Hepatocyte (in vitro differentiated cells): Measurements from ENCODE around the gene CACNG7. TPM values are rescaled to one million over a fixed set of nuclear protein-coding genes. Genes with fewer than 3 reads are reported as not detected.
A peak's percentile ranks its signal among the peaks of the same experiment; 100 is the strongest.

Experiments
- DNase-seq: peaks from one replicate; pipeline ENCODE4 v3.0.0-alpha.2; 2016; ENCODE audit warnings: low spot score
- H2AFZ ChIP-seq: fragments of 200-600 bp; sonication (generic); 2 replicates; pipeline ENCODE4 v1.6.0; 2016; ENCODE audit warnings: antibody characterized with exemption, mild to moderate bottlenecking
- H3K27ac ChIP-seq: fragments of 200-600 bp; sonication (generic); 2 replicates; pipeline ENCODE4 v1.5.1; 2016; ENCODE audit warnings: mild to moderate bottlenecking
- H3K27me3 ChIP-seq: fragments of 200-600 bp; sonication (generic); 2 replicates; pipeline ENCODE4 v1.6.1; 2016
- H3K36me3 ChIP-seq: fragments of 200-600 bp; sonication (generic); replicated peaks from 2 replicates; pipeline ENCODE4 v1.5.1; 2016; ENCODE audit warnings: low read depth; ENCODE audit not compliant: insufficient read depth
- H3K4me1 ChIP-seq: fragments of 200-600 bp; sonication (generic); 2 replicates; pipeline ENCODE4 v1.5.1; 2016; ENCODE audit warnings: mild to moderate bottlenecking, moderate library complexity; ENCODE audit not compliant: insufficient read depth
- H3K4me2 ChIP-seq: fragments of 200-600 bp; sonication (generic); 2 replicates; pipeline ENCODE4 v1.6.0; 2016
- H3K4me3 ChIP-seq: fragments of 200-600 bp; sonication (generic); 2 replicates; pipeline ENCODE4 v1.5.1; 2016; ENCODE audit warnings: mild to moderate bottlenecking
- H3K79me2 ChIP-seq: fragments of 200-600 bp; sonication (generic); 2 replicates; pipeline ENCODE4 v1.6.0; 2017; ENCODE audit warnings: mild to moderate bottlenecking
- H3K9me2 ChIP-seq: fragments of 200-600 bp; sonication (generic); replicated peaks from 2 replicates; pipeline ENCODE4 v1.6.0; 2017; ENCODE audit warnings: mild to moderate bottlenecking; ENCODE audit not compliant: insufficient read depth
- H3K9me3 ChIP-seq: fragments of 200-600 bp; sonication (generic); 2 replicates; pipeline ENCODE4 v1.5.1; 2016; ENCODE audit warnings: low read depth, mild to moderate bottlenecking
- H4K20me1 ChIP-seq: fragments of 200-600 bp; sonication (generic); 2 replicates; pipeline ENCODE4 v1.6.0; 2016; ENCODE audit warnings: mild to moderate bottlenecking; ENCODE audit not compliant: insufficient read depth, poor library complexity, severe bottlenecking
- EZH2 ChIP-seq: fragments of 200-600 bp; sonication (generic); IDR thresholded peaks from 2 replicates; pipeline ENCODE4 v1.6.1; 2016; ENCODE audit warnings: antibody characterized with exemption, mild to moderate bottlenecking, borderline replicate concordance
- EZH2phosphoT487 ChIP-seq: fragments of 200-600 bp; sonication (generic); IDR thresholded peaks from one replicate; pipeline ENCODE4 v1.6.1; 2018; ENCODE audit warnings: antibody characterized with exemption, mild to moderate bottlenecking, low read depth, moderate library complexity; ENCODE audit not compliant: unreplicated experiment, severe bottlenecking
- WGBS: methylation state at CpG from one replicate; pipeline ENCODE4 v1.1.6; 2016; ENCODE audit warnings: low lambda C conversion rate; ENCODE audit errors: missing lambda C conversion rate; 5-methylcytosine and 5-hydroxymethylcytosine counted together
- polyA plus RNA-seq: library from polyadenylated mRNA; unstranded; fragments of >200 nt; fragmentation: Nextera tagmentation; extraction: Ambion mirVana; gene quantifications from 2 replicates; pipeline ENCODE4 v1.2.1, GENCODE V29; 2016
- total RNA-seq: library from RNA; depleted of rRNA; stranded (reverse); fragments of >200 nt; gene quantifications from 2 replicates; pipeline ENCODE4 v1.2.3, GENCODE V29; 2014
- TF ChIP-seq, protein P1 (sequence below): fragments of 200-600 bp; sonication (generic); IDR thresholded peaks from 2 replicates; pipeline ENCODE4 v1.5.1; 2016; ENCODE audit warnings: antibody characterized with exemption, mild to moderate bottlenecking; ENCODE audit not compliant: poor library complexity

Gene CACNG7
- total and polyA plus RNA-seq, 2 experiments from 2014 or later: 0.31 to 0.90 TPM

DNA sequence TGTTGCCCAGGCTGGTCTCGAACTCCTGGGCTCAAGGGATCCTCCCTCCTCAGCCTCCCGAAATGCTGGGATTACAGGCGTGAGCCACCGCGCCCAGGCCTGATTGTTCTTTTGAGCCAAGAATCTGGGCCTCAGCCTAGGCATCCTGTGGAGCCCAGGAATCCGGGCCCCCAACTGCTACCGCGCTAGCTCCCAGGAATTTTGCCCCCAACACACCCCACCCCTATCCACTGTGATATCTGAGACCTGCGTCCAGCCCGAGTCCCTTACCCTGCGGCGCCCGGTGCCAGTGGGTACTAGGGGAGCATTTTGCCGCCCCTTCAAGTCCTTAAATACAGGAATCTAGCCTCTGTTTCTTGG is 42.2 kb upstream of the CACNG7 start:
- Histone ChIP-seq H3K4me1 (peaks cover 31% of the 10 kb centered on the region), H3K36me3 (no peaks in the 10 kb centered on the region), H4K20me1 (peaks cover 1% of the 10 kb centered on the region), H3K27ac (peak overlapping the region; percentile 98), H2AFZ (peak overlapping the region; percentile 28), H3K9me3 (no peaks in the 10 kb centered on the region), H3K4me2 (peak overlapping the region; percentile 84), H3K4me3 (peak overlapping the region; percentile 24), H3K9me2 (no peaks in the 10 kb centered on the region), H3K27me3 (no peaks in the 10 kb centered on the region), H3K79me2 (peaks cover 26% of the 10 kb centered on the region)
- WGBS: 37% methylated on average over 14 of the region's 14 CpGs
- peak; percentile 29 for DNase-seq
- TF ChIP-seq EZH2 (no peak), EZH2phosphoT487 (no peak)
- TF ChIP-seq, protein P1, sequence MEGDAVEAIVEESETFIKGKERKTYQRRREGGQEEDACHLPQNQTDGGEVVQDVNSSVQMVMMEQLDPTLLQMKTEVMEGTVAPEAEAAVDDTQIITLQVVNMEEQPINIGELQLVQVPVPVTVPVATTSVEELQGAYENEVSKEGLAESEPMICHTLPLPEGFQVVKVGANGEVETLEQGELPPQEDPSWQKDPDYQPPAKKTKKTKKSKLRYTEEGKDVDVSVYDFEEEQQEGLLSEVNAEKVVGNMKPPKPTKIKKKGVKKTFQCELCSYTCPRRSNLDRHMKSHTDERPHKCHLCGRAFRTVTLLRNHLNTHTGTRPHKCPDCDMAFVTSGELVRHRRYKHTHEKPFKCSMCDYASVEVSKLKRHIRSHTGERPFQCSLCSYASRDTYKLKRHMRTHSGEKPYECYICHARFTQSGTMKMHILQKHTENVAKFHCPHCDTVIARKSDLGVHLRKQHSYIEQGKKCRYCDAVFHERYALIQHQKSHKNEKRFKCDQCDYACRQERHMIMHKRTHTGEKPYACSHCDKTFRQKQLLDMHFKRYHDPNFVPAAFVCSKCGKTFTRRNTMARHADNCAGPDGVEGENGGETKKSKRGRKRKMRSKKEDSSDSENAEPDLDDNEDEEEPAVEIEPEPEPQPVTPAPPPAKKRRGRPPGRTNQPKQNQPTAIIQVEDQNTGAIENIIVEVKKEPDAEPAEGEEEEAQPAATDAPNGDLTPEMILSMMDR: no peak

DNA sequence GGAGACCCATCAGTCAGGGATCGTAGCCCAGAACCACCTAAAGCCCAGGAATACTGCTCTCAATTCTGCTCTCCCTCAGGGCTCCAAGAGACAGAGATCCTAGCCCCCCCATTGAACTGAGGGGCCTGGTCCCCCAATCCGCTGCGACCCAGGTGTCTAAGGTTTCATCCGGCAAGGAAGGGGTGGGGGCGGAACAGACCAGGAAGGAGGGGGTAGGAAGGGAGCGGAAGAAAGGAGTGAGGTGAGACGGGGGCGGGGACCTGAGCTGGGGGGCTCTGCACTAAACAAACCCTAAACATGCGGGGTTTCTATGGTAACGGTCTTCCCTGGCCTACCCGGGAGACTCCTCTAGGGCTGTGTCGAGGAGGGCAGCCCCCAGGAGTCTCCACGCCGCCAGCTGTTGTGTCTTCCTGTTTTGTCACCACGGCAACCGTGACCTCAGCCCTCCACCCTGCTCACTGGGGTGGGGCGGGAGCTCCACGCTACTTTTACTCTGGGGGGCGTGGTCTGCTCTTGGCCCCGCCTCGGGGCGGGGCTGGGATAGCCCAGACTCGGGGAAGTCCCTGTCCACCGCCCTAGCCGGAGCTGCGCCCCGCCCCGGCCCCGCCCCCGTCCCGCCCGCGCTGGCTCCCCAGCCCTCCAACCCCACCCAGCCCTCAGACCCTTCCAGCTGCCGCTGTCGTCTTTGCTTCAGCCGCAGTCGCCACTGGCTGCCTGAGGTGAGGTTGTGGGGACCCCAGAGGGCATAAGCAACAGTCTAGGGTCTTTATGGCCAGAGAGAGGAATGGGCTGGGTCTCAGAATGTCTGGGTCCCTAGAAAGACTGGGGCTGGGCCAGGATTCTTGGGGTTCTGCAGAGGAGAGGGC is 41.6 kb upstream of the CACNG7 start, which contains the start of gene MYADM:
Gene MYADM, plus strand, starts transcription at position 659 of the 866 bp plus-strand sequence. CDS start 5,647 bp downstream, outside the sequence.
- Histone ChIP-seq H3K4me1 (peaks cover 31% of the 10 kb centered on the region), H4K20me1 (peaks cover 8% of the 10 kb centered on the region), H3K9me3 (no peaks in the 10 kb centered on the region), H3K27me3 (no peaks in the 10 kb centered on the region), H3K4me2 (peak within 1 kb of the TSS; percentile 84), H3K27ac (peak within 1 kb of the TSS; percentile 98), H3K4me3 (peak within 1 kb of the TSS; percentile 80), H3K9me2 (no peaks in the 10 kb centered on the region), H2AFZ (peak within 1 kb of the TSS; percentile 28), H3K36me3 (no peaks in the 10 kb centered on the region), H3K79me2 (peaks cover 32% of the 10 kb centered on the region)
- no peak for TF ChIP-seq EZH2phosphoT487
- TF ChIP-seq, protein P1: no peak
- no peak for TF ChIP-seq EZH2
- WGBS: 4% methylated on average over 15 of the region's 37 CpGs
- peak; percentile 99 for DNase-seq

DNA sequence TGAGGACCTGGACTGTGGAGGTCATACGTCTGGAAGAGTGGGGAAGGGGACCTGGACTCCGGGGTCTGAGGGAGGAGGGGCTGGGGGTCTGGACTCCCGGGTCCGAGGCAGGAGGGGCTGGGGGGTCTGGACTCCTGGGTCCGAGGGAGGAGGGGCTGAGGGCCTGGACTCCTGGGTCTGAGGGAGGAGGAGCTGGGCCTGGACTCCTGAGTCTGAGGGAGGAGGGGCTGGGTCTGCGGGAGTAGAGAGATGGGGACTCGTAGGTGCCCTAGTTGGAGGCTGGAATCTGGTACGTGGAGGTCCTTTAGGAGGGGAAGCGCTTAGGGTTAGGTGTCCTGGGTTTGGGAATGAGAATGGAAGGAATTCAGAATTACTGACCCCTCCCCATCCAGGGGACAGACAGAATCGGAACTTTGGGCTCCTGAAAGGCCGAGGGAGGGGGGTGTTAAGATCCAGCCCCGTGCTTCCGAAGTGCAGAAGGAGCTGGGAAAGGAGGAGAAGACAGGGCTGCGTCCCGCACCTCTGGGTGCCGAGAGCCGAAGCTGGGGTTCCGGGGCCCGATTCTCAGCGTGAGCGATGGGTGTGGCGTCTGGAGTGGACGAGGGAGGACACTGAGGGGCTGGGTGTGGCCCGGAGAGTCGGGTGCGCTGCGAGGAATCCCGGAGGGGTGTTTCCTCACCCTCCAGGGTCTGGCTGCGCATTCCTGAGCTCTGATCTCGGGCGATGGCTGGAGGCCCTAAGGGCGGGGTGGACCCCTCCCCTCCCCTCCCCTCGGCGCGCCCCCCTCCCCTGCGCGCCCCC is 40.8 kb upstream of the CACNG7 start:
- peak; percentile 80 for DNase-seq
- H3K4me2 ChIP-seq: peak overlapping the region; percentile 84
- H3K4me3 ChIP-seq: peak overlapping the region; percentile 80
- H3K36me3 ChIP-seq: no peaks in the 10 kb centered on the region
- H4K20me1 ChIP-seq: peaks cover 11% of the 10 kb centered on the region
- TF ChIP-seq EZH2phosphoT487: no peak
- no peak for TF ChIP-seq EZH2
- TF ChIP-seq, protein P1: no peak
- H3K4me1 ChIP-seq: peaks cover 31% of the 10 kb centered on the region
- H3K27me3 ChIP-seq: no peaks in the 10 kb centered on the region
- no peaks in the 10 kb centered on the region for H3K9me3 ChIP-seq
- peak overlapping the region; percentile 98 for H3K27ac ChIP-seq
- H3K79me2 ChIP-seq: peaks cover 34% of the 10 kb centered on the region
- no peaks in the 10 kb centered on the region for H3K9me2 ChIP-seq
- 0% methylated on average over 14 of the region's 37 CpGs for WGBS
- H2AFZ ChIP-seq: peak overlapping the region; percentile 5
